Psoas muscle (tissue), 8 donors: Measurements from ENCODE around the gene XAB2. TPM values are rescaled to one million over a fixed set of nuclear protein-coding genes. Genes with fewer than 3 reads are reported as not detected.
"Not testable (repeated sequence)": the region's sequence is repeated elsewhere in the genome, so short reads cannot be mapped to it uniquely, and the experiment has no call there.

ENCODE experiments used
- ATAC-seq, 4 donors: fragments of 200-7000 bp; cut with Tn5 transposase; one replicate each; pipeline ENCODE4 v1.9.1; 2020; ENCODE audit warnings: moderate library complexity in 3 of 4, mild to moderate bottlenecking in 2 of 4
- DNase-seq, 2 donors: peaks; one replicate each; pipeline ENCODE4 v3.0.0-alpha.2; 2020
- H3K27ac ChIP-seq: fragments of 200-600 bp; one replicate; pipeline ENCODE4 v1.8.0; 2022
- H3K27me3 ChIP-seq, 3 donors: fragments of 200-600 bp in 1 of 3; one replicate each; pipeline versions ENCODE4 v1.6.1 to v1.8.0; 2013 to 2022; ENCODE audit warnings: low read length in 2 of 3, mild to moderate bottlenecking in 2 of 3, moderate library complexity in 1 of 3; ENCODE audit not compliant: insufficient read depth in 3 of 3
- H3K36me3 ChIP-seq, 2 donors: fragments of 200-600 bp in 1 of 2; one replicate each; pipeline versions ENCODE4 v1.6.1 to v1.8.0; 2013 to 2022; ENCODE audit warnings: low read depth in 1 of 2, mild to moderate bottlenecking in 1 of 2, moderate library complexity in 1 of 2; ENCODE audit not compliant: insufficient read depth in 1 of 2
- H3K4me1 ChIP-seq: fragments of 200-600 bp; one replicate; pipeline ENCODE4 v1.8.0; 2022
- H3K4me3 ChIP-seq: fragments of 200-600 bp; one replicate; pipeline ENCODE4 v1.8.0; 2022; ENCODE audit warnings: mild to moderate bottlenecking
- H3K9me3 ChIP-seq: fragments of 200-600 bp; one replicate; pipeline ENCODE4 v1.8.0; 2022
- WGBS, 3 donors: extraction: QIAGEN DNeasy Blood & Tissue Kit; methylation state at CpG; one replicate each; pipeline versions ENCODE4 v1.1.6 to v1.1.7; 2013; 5-methylcytosine and 5-hydroxymethylcytosine counted together
- intact Hi-C, 2 donors: fragments of 100-400 bp; cut with DNase I; formaldehyde crosslinking; loops; one replicate each; pipeline versions ENCODE4 v1.11.0 to v1.14.2; 2022
- polyA plus RNA-seq, 3 donors: library from polyadenylated mRNA; stranded (reverse); fragments of 200-250 nt; gene quantifications; one replicate each; pipeline ENCODE4 v1.2.3, GENCODE V29; 2013
- total RNA-seq, 4 donors: library from RNA; stranded (reverse); fragmentation: NEBNext Ultra II Directional in 2 of 4; extraction: Animal tissue kit (Norgen Biotek cat#: 25700) in 2 of 4; gene quantifications; one replicate each; pipeline versions ENCODE4 v1.2.1 to v1.2.4, GENCODE V29; 2021 to 2023
- TF ChIP-seq, protein P1 (sequence below): fragments of 200-600 bp; IDR thresholded peaks from one replicate; pipeline ENCODE4 v1.8.0; 2022; ENCODE audit warnings: antibody characterized with exemption
- donor health status: healthy with polysubstance abuse.
- donor health status: DM: no; HTN: no; CAD: no; lungs with moderate emphysema.
- donor health status: Bipolar disorder and iron deficiency.
- donor health status: healthy.
- donor health status: DM: yes; HTN: yes; CAD: no.
- donor health status: DM: no; HTN: no; CAD: no.
- donor health status: DM: no; HTN: no; CAD: no.
- donor health status: DM: yes; HTN: yes; CAD: no.

Gene XAB2
- total and polyA plus RNA-seq, 7 donors: 19.2 to 36.3 (median 24.1) TPM

DNA sequence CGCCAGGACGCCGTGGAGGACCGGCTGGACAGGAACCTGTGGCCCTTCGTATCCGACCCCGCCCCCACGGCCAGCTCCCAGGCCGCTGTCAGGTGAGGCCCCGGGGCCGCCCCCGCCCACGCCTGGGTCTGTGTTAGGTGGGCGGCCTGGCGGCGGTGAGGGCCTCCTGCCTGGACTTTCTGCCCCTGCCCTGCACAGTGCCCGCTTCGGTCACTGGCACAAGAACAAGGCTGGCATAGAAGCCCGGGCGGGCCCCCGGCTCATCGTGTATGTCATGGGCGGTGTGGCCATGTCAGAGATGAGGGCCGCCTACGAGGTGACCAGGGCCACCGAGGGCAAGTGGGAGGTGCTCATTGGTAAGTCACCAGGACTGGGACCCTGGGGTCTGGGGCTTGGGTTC is 17.8 kb upstream of the XAB2 start:
- Histone ChIP-seq H3K9me3 (no peaks in the 10 kb centered on the region), H3K36me3 (no peaks in the 10 kb centered on the region), H3K27me3 (peaks cover 0 to 4% (median 0%) of the 10 kb centered on the region in 3 donors), H3K27ac (no peak overlapping the region), H3K4me1 (peaks cover under 1% of the 10 kb centered on the region), H3K4me3 (no peak overlapping the region)
- TF ChIP-seq, protein P1, sequence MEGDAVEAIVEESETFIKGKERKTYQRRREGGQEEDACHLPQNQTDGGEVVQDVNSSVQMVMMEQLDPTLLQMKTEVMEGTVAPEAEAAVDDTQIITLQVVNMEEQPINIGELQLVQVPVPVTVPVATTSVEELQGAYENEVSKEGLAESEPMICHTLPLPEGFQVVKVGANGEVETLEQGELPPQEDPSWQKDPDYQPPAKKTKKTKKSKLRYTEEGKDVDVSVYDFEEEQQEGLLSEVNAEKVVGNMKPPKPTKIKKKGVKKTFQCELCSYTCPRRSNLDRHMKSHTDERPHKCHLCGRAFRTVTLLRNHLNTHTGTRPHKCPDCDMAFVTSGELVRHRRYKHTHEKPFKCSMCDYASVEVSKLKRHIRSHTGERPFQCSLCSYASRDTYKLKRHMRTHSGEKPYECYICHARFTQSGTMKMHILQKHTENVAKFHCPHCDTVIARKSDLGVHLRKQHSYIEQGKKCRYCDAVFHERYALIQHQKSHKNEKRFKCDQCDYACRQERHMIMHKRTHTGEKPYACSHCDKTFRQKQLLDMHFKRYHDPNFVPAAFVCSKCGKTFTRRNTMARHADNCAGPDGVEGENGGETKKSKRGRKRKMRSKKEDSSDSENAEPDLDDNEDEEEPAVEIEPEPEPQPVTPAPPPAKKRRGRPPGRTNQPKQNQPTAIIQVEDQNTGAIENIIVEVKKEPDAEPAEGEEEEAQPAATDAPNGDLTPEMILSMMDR: no peak
- intact Hi-C loops: no loop called here
- no peak for ATAC-seq
- 84 to 91% (median 91%) methylated on average over 25 to 26 of the region's 26 CpGs for WGBS, 3 donors
- DNase-seq: no peak

- ATAC-seq: no peak
- H3K27ac ChIP-seq: no peak overlapping the region
- TF ChIP-seq, protein P1: no peak
- no peak for DNase-seq
- no peaks in the 10 kb centered on the region for H3K4me1 ChIP-seq
- H3K9me3 ChIP-seq: no peaks in the 10 kb centered on the region
- intact Hi-C loops: no loop called here
- no peak overlapping the region for H3K4me3 ChIP-seq
- no peaks in the 10 kb centered on the region for H3K36me3 ChIP-seq
- peaks cover 0 to 4% (median 0%) of the 10 kb centered on the region in 3 donors for H3K27me3 ChIP-seq
- WGBS, 3 donors: 66 to 83% (median 81%) methylated on average over 7 to 8 of the region's 8 CpGs
Observed at GRCh38 chr19:7646426-7646700, 17.0 kb upstream of the XAB2 start.

- Histone ChIP-seq H3K27ac (no peak overlapping the region), H3K4me1 (no peaks in the 10 kb centered on the region), H3K36me3 (no peaks in the 10 kb centered on the region), H3K27me3 (peaks cover 0 to 4% (median 0%) of the 10 kb centered on the region in 3 donors), H3K9me3 (no peaks in the 10 kb centered on the region), H3K4me3 (no peak overlapping the region)
- ATAC-seq (no peak), DNase-seq (no peak)
- TF ChIP-seq, protein P1: no peak
- intact Hi-C loops: no loop called here
- WGBS, 3 donors: 54 to 57% (median 57%) methylated on average over 19 to 20 of the region's 20 CpGs
Observed at GRCh38 chr19:7645656-7646425, 16.5 kb upstream of the XAB2 start.

DNA sequence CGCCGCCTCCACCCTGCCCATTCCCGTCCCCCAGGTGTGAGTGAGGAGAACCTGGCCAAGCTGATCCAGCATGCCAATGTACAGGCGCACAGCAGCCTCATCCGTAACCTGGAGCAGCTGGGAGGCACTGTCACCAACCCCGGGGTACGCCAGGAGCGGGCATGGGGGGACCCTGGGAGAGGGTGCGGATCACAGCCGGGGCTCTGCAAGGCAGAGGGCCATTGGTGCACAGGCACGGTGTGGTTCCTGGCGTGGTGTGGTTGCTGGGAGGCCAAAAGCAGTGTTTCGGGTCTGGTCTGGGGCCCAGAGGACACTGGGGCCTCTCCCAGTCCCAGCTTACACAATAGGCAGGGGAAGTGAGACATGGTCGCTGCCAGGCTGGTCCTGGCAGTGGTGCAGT is 15.8 kb upstream of the XAB2 start:
- TF ChIP-seq, protein P1: no peak
- Histone ChIP-seq H3K27me3 (peaks cover 0 to 4% (median 0%) of the 10 kb centered on the region in 3 donors), H3K4me3 (no peak overlapping the region), H3K4me1 (no peaks in the 10 kb centered on the region), H3K36me3 (no peaks in the 10 kb centered on the region), H3K9me3 (no peaks in the 10 kb centered on the region), H3K27ac (no peak overlapping the region)
- WGBS, 3 donors: 80 to 85% (median 83%) methylated on average over 14 of the region's 14 CpGs
- DNase-seq (no peak), ATAC-seq (no peak)
- intact Hi-C loops: no loop called here

GRCh38 chr19:7644550-7644877 is 15.2 kb upstream of the XAB2 start:
- WGBS, 3 donors: 84 to 91% (median 90%) methylated on average over 16 to 20 of the region's 20 CpGs
- ATAC-seq: no peak

DNA sequence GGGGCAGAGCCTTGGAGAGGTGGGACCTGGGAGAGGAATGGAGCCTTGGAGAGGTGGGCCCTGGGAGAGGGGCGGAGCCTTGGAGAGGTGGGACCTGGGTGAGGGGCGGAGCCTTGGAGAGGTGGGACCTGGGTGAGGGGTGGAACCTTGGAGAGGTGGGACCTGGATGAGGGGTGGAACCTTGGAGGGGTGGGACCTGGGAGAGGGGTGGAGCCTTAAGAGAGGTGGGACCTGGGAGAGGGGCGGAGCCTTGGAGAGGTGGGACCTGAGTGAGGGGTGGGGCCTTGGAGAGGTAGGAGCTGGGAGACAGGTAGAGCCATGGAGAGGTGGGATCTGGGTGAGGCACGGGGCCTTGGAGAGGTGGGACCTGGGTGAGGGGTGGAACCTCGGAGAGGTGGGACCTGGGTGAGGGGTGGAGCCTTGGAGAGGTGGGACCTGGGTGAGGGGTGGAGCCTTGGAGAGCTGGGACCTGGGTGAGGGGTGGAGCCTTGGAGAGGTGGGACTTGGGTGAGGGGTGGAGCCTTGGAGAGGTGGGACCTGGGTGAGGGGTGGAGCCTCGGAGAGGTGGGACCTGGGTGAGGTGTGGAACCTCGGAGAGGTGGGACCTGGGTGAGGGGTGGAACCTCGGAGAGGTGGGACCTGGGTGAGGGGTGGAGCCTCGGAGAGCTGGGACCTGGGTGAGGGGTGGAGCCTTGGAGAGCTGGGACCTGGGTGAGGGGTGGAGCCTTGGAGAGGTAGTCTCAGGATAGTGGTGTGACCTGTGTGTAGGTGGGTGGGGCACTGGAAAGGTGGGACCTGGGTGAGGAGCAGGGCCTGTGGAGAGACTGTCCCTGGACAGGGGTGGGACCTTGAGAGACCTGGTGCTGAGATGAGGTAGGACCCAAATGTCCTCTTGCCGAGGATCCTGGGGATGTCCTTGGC is 14.5 kb upstream of the XAB2 start:
- H3K9me3 ChIP-seq, H3K4me1 ChIP-seq, DNase-seq, H3K36me3 ChIP-seq, H3K27ac ChIP-seq, ATAC-seq, H3K27me3 ChIP-seq, intact Hi-C loops, H3K4me3 ChIP-seq: not testable (repeated sequence)
- WGBS, 3 donors: 43 to 89% (median 71%) methylated on average over 9 to 10 of the region's 10 CpGs

More at GRCh38 chr19:7644550-7644877, 15.2 kb upstream of the XAB2 start:
- Histone ChIP-seq H3K27ac (no peak overlapping the region), H3K9me3 (no peaks in the 10 kb centered on the region), H3K4me1 (no peaks in the 10 kb centered on the region), H3K36me3 (no peaks in the 10 kb centered on the region), H3K27me3 (peaks cover 0 to 4% (median 0%) of the 10 kb centered on the region in 3 donors), H3K4me3 (no peak overlapping the region)
- intact Hi-C loops: no loop called here
- TF ChIP-seq, protein P1: no peak
- no peak for DNase-seq
